ENCODE measurements around the gene GAS6.

The GAS6 gene

GRCh38 chr13:113787694-113788093, 76.2 kb downstream of the GAS6 start:
- Mint-ChIP-seq H3K4me1 (no peaks in the 10 kb centered on the region), H3K36me3 (no peaks in the 10 kb centered on the region)
- no peak for ATAC-seq

GRCh38 chr13:113786262-113786841, 77.5 kb downstream of the GAS6 start:
- H3K27me3 Mint-ChIP-seq = peaks cover 33% of the 10 kb centered on the region
- no peak overlapping the region for H3K27ac Mint-ChIP-seq
- no peak overlapping the region for H3K4me3 Mint-ChIP-seq
- no peaks in the 10 kb centered on the region for H3K36me3 Mint-ChIP-seq
- H3K4me1 Mint-ChIP-seq = no peaks in the 10 kb centered on the region
- no peaks in the 10 kb centered on the region for H3K9me3 Mint-ChIP-seq
- ATAC-seq = no peak

More at GRCh38 chr13:113787694-113788093, 76.2 kb downstream of the GAS6 start:
- Mint-ChIP-seq H3K9me3 (no peaks in the 10 kb centered on the region), H3K27me3 (peaks cover 33% of the 10 kb centered on the region), H3K27ac (no peak overlapping the region), H3K4me3 (no peak overlapping the region)

- H3K9me3 Mint-ChIP-seq = no peaks in the 10 kb centered on the region
- ATAC-seq = no peak
Observed at GRCh38 chr13:113785051-113786010, 78.5 kb downstream of the GAS6 start.

GRCh38 chr13:113784645-113785024, 79.2 kb downstream of the GAS6 start:
- no peak overlapping the region for H3K4me3 Mint-ChIP-seq
- no peaks in the 10 kb centered on the region for H3K36me3 Mint-ChIP-seq
- no peaks in the 10 kb centered on the region for H3K4me1 Mint-ChIP-seq
- no peaks in the 10 kb centered on the region for H3K9me3 Mint-ChIP-seq
- no peak for ATAC-seq
- peaks cover 33% of the 10 kb centered on the region for H3K27me3 Mint-ChIP-seq
- no peak overlapping the region for H3K27ac Mint-ChIP-seq

More at GRCh38 chr13:113785051-113786010, 78.5 kb downstream of the GAS6 start:
- no peaks in the 10 kb centered on the region for H3K36me3 Mint-ChIP-seq
- no peaks in the 10 kb centered on the region for H3K4me1 Mint-ChIP-seq
- H3K4me3 Mint-ChIP-seq = no peak overlapping the region
- peaks cover 33% of the 10 kb centered on the region for H3K27me3 Mint-ChIP-seq
- no peak overlapping the region for H3K27ac Mint-ChIP-seq

- no peak overlapping the region for H3K4me3 Mint-ChIP-seq
- H3K4me1 Mint-ChIP-seq = no peaks in the 10 kb centered on the region
- no peaks in the 10 kb centered on the region for H3K36me3 Mint-ChIP-seq
- no peak for ATAC-seq
- H3K27ac Mint-ChIP-seq = no peak overlapping the region
- peaks cover 35% of the 10 kb centered on the region for H3K27me3 Mint-ChIP-seq
- no peaks in the 10 kb centered on the region for H3K9me3 Mint-ChIP-seq
Observed at GRCh38 chr13:113783966-113784644, 79.8 kb downstream of the GAS6 start.

GRCh38 chr13:113783200-113783881, 80.5 kb downstream of the GAS6 start:
- H3K4me1 Mint-ChIP-seq = no peaks in the 10 kb centered on the region
- H3K4me3 Mint-ChIP-seq = no peak overlapping the region
- peaks cover 37% of the 10 kb centered on the region for H3K27me3 Mint-ChIP-seq
- H3K27ac Mint-ChIP-seq = no peak overlapping the region
- H3K9me3 Mint-ChIP-seq = no peaks in the 10 kb centered on the region
- H3K36me3 Mint-ChIP-seq = no peaks in the 10 kb centered on the region
- no peak for ATAC-seq

- H3K9me3 Mint-ChIP-seq = no peaks in the 10 kb centered on the region
- H3K36me3 Mint-ChIP-seq = no peaks in the 10 kb centered on the region
- no peaks in the 10 kb centered on the region for H3K4me1 Mint-ChIP-seq
- no peak overlapping the region for H3K4me3 Mint-ChIP-seq
- no peak for ATAC-seq
- H3K27ac Mint-ChIP-seq = no peak overlapping the region
- peaks cover 46% of the 10 kb centered on the region for H3K27me3 Mint-ChIP-seq
Observed at GRCh38 chr13:113782472-113782871, 81.4 kb downstream of the GAS6 start.

- H3K36me3 Mint-ChIP-seq = no peaks in the 10 kb centered on the region
- no peak overlapping the region for H3K4me3 Mint-ChIP-seq
- H3K4me1 Mint-ChIP-seq = no peaks in the 10 kb centered on the region
- no peak for ATAC-seq
- no peaks in the 10 kb centered on the region for H3K9me3 Mint-ChIP-seq
- no peak overlapping the region for H3K27ac Mint-ChIP-seq
- peaks cover 55% of the 10 kb centered on the region for H3K27me3 Mint-ChIP-seq
Observed at GRCh38 chr13:113781571-113781970, 82.3 kb downstream of the GAS6 start.

GRCh38 chr13:113777311-113778260, 86.3 kb downstream of the GAS6 start:
- no peak for ATAC-seq
- no peak overlapping the region for H3K4me3 Mint-ChIP-seq
- H3K9me3 Mint-ChIP-seq = no peaks in the 10 kb centered on the region
- peaks cover 33% of the 10 kb centered on the region for H3K27me3 Mint-ChIP-seq
- H3K4me1 Mint-ChIP-seq = no peaks in the 10 kb centered on the region
- no peak overlapping the region for H3K27ac Mint-ChIP-seq
- H3K36me3 Mint-ChIP-seq = no peaks in the 10 kb centered on the region

- Mint-ChIP-seq H3K9me3 (peaks cover 2% of the 10 kb centered on the region), H3K27ac (no peak overlapping the region), H3K4me3 (no peak overlapping the region), H3K36me3 (no peaks in the 10 kb centered on the region), H3K4me1 (no peaks in the 10 kb centered on the region), H3K27me3 (peaks cover 33% of the 10 kb centered on the region)
- no peak for ATAC-seq
Observed at GRCh38 chr13:113776231-113777125, 87.4 kb downstream of the GAS6 start.

- peaks cover 2% of the 10 kb centered on the region for H3K9me3 Mint-ChIP-seq
- ATAC-seq = no peak
Observed at GRCh38 chr13:113775451-113776145, 88.3 kb downstream of the GAS6 start.

GRCh38 chr13:113774177-113775107, 89.4 kb downstream of the GAS6 start:
- no peak overlapping the region for H3K4me3 Mint-ChIP-seq
- ATAC-seq = no peak
- H3K4me1 Mint-ChIP-seq = no peaks in the 10 kb centered on the region
- H3K27me3 Mint-ChIP-seq = peaks cover 32% of the 10 kb centered on the region
- no peaks in the 10 kb centered on the region for H3K36me3 Mint-ChIP-seq
- peaks cover 2% of the 10 kb centered on the region for H3K9me3 Mint-ChIP-seq
- no peak overlapping the region for H3K27ac Mint-ChIP-seq

More at GRCh38 chr13:113775451-113776145, 88.3 kb downstream of the GAS6 start:
- H3K4me3 Mint-ChIP-seq = no peak overlapping the region
- H3K27me3 Mint-ChIP-seq = peaks cover 33% of the 10 kb centered on the region
- no peaks in the 10 kb centered on the region for H3K4me1 Mint-ChIP-seq
- H3K27ac Mint-ChIP-seq = no peak overlapping the region
- no peaks in the 10 kb centered on the region for H3K36me3 Mint-ChIP-seq

Measured in stimulated activated memory B cell treated with anti-CD40 and anti-IgM and Interleukin-4, amounts not matched to agents 10 μg/mL and 1 μg/mL and 100 μg/mL, for 72 hours (primary cell).